Retina (tissue), 1 donor: ENCODE results near the gene SRP72.

Source experiments
- DNase-seq: peaks from one replicate; pipeline ENCODE4 v3.0.0-alpha.2; 2016

Gene SRP72

DNA sequence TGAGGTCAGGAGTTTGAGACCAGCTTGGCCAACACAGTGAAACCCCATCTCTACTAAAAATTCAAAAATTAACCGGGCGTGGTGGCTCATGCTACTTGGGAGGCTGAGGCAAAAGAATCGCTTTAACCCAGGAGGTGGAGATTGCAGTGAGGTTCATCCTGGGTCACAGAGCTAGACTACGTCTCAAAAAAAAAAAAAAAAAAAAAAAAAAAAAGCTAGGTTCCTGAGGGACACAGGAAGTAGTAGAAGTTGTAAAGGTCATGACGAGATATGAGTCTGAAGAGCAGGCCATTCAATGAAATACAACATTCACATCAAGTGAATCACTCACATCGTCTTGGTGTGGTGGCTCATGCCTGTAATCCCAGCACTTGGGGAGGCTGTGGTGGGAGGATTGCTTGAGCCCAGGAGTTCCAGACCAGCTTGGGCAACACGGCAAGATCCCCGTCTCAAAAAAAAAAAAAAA is 1.1 kb upstream of the SRP72 start:
- DNase-seq: peak; percentile 13

GRCh38 chr4:56466910-56467283 is 520 bp upstream of the SRP72 start:
- DNase-seq: no peak

DNA sequence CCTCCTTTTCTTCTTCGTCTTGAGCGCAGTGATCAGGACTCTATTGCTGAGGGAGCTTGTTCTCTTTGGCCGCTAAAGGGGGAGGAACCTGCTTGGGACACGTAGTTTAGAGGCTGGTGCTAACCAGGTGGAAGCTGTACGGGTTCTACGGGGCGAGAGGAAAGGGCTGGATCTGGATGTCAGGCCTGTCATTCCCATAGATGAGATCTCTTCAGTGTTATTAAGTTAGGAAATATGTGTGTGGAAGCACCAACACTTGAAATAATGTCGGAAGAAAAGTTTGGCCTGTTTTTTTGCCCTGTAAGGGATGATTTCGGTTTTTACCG is 643 bp downstream of the SRP72 start:
- DNase-seq: no peak

DNA sequence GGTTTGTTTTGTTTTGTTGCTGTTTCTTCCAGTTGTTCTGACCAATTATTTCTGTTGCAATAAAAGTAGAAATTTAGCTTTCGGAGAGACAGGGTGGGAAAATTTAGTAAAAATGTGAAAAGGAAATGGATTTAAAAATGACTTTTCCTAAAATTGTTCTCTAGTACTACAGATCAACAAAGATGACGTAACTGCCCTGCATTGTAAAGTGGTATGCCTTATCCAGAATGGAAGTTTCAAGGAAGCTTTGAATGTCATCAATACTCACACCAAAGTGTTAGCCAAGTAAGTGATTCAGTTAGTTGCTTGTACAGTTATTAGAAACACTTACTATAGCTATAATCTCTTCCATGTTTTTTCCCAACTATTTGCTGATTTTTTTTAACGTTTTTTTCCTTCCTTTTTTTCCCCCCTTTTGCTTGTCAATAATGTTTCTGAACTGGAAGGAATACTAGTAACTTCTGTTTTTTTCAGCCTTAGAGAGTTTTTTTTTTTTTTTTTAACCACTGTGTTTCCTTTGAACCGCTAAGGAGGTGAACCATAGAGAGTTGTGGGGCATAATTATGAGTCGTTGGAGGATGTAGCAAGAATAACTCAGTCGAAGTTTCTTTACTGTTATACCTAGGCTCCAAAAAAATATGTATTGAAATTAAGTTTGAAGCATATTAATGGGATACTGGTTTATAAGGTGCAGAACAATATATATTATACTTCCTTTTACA is 2.2 kb downstream of the SRP72 start:
- no peak for DNase-seq

- DNase-seq: no peak
Measured at GRCh38 chr4:56475917-56476316, 8.5 kb downstream of the SRP72 start.

DNA sequence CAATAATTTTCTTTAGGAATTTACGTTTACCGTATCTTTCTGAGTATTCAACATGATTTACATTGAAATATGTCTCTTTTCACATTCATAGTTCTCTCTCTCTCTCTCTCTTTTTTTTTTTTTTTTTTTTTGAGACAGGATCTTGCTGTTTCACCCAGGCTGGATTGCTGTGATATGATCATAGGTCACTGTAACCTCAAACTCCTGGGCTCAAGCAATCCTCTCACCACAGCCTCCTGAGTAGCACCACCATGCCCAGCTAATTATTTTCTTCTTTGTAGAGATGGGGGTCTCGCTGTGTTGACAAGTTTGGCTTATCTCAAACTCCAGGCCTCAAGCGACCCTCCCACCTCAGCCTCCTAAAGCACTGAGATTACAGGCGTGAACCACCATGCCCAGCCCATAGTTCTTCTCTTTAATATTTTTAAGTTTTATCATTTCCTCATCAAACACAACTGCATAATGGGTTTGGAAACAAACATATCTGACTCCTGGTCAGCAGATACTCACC is 9.8 kb downstream of the SRP72 start:
- DNase-seq: no peak

DNA sequence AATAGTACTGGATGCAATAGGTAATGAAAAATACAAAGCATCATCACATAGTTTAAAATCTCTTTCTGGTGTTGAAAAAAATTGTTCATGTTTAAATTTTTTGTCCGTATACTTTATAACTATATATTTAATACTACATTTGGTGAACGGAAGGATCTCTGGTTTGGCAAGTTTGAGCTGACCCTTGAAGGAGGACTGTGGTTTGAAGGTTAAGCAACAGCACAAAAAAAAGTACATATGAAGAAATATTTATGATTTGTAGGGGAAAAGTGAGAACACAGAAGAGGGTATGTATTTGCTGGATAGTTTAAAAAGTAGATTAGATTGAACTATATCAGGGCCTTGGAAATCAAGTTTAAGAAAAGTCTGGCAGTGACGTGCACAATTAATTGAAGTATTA is 13.3 kb downstream of the SRP72 start:
- DNase-seq: no peak

DNA sequence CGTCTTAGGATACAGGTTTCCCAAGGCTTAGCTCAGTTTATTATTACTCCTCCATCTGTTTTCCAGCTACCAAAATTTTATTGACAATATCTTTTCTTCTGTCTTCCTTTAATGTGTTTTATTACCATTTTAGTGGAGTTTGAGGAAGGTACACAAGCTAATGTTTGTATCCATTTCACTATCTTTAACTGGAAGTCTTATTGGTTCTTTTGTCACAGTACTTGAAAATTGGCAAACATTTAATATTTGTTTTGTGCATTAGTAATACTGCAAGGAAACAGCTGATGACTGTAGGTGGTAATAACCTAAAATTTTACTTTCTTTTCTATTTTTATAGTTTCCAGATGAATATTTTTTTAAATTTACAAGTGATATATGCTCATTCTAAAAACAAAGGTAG is 28.8 kb downstream of the SRP72 start:
- DNase-seq: no peak

- DNase-seq: peak; percentile 84
Measured at GRCh38 chr4:56505269-56506130, 38.1 kb downstream of the SRP72 start, which contains the start of gene ARL9. ARL9 (plus strand) TSS chr4:56505791; CDS start chr4:56505863, 72 bp downstream.

DNA sequence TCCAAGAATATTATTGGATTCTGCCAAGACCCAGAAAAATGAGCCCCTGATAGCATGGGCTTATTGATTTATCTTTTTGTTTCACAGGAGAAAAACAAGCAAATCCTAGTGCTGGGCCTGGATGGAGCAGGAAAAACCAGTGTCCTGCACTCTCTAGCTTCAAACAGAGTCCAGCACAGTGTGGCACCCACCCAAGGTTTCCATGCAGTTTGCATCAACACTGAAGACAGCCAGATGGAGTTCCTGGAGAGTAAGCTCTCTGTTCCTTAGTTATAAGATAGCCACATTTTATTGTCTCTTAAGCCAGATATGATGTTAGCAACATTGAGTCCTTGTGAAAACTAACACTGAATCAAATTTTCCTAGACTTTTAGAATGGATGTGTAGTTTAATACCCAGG is 43.7 kb downstream of the SRP72 start:
- no peak for DNase-seq

GRCh38 chr4:56512166-56512565 is 44.7 kb downstream of the SRP72 start:
- no peak for DNase-seq

DNA sequence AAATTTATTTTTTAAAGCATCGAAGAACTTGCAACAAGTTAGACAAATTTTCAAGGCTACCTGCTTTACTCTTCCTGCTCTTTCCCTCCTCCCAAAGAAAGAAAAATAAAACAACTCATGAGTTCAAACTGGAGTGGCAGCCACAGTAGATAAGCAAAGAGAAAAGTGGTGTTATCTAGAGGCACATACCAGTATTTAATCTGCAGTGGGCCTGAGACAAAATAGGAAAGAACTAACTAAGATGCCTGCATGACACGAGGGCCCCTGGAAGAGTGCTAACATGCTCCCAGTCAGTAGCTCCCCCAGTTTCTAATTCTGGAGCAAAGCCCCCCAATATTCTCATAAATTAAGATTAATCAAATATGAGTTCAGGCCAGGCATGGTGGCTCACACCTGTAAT is 46.1 kb downstream of the SRP72 start:
- no peak for DNase-seq

DNA sequence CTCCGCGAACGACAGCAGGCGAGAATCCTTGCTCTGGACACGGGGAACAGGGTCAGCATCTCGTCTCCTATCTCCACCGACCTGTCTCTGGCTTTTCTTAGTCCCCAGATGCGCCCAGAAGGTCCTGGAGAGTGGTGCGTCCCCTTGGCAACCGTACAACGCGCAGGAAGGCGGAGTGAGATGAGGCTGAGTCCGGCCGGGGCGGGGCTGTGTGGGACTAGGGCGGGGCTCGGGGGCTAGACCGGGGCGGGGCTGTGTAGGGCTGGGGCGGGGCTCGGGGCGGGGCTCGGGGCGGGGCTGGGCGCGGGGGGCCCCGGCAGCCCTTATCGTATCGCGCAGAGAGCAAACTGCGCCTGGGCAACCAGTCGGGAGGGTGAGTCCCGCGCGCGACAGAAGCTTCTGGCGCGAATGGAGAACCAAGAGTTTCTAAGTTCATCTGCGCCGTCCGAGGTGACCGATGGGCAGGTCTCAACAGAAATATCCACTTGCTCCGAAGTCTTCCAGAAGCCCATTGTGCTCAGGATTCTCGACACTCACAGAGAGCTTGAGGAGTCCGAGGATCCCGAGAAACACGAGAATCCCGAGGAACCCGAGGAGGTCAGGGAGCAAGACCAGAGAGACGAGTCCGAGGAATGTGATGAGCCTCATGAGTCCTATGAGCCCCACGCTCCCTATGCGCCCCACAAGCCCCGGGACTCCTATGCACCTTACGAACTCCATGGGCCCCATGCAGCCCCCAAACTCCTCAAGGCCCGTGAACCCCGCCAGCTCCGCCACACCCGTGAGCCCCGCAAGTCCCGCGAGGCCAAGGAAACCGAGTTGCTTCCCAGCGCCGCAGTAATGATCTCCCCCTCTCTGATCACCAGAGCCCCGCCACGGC is 63.1 kb downstream of the SRP72 start:
- DNase-seq: peak; percentile 84

DNA sequence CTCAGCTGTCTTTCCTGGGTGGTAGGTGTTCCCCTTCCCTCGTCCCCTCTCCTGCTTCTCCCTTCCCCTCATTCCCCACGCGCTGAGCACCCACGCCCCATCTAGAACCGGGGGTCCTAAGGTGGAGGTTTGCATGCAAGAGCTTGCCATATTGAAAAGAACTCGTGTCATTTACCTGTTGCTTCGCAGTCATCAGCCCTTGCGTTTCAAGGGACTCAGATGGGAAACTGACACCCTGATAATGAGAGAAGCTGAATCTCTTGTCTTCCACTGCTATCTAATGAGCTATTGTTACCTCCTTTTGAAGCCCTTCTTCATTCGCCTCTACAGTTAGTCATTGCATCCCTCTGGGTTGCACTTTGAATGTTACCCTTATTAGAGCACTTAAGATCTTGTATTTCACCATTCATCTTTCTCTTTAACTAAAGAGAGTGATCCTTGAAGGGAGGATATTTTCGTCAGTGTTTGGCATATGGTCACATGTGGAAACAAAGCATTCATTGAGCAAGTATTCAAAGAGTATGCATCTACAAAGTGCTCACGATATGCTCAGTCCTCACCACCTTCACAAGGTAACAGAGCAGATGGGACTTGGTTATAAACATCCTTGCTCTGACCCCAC is 63.8 kb downstream of the SRP72 start:
- no peak for DNase-seq

DNA sequence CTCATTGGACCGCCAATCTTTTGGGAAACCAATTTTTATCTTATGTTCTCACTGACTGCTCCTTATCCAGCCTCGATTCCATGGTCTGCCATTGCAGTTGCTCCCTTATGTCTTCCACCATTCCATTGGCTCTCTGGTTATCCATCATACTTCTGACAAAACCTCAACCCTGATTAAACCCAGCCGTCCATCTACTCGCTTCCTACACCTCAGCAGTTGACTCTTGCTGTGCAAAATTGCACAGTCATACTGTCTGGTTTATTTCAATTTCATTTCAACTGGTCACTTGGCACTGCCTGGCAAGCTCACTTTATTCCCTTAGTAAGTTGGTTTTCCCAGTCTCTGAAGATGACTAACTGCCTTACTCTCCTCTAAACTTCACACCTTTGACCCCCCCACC is 64.4 kb downstream of the SRP72 start:
- no peak for DNase-seq

- DNase-seq: no peak
Measured at GRCh38 chr4:56532239-56532638, 64.8 kb downstream of the SRP72 start.

- DNase-seq: no peak
Measured at GRCh38 chr4:56535915-56536314, 68.5 kb downstream of the SRP72 start.

DNA sequence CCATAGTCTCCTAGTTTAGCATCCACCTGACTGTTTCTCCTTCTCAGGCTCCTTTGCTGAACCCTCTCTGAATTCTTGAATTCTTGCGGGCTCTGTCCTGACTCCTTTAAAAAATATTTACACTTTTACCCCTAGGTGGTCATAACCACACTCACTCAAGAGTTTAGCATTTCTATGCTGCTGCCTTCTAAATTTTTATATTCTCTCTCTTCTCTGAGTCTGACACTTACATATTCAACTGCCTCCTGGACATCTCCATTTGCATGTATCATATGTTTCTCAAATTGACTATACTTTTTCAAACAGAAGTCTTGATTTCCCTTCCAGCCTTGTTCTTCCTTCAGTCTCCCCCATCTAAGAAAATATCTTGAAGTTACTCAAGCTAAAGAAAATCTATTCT is 69.7 kb downstream of the SRP72 start:
- no peak for DNase-seq

GRCh38 chr4:56540826-56541225 is 73.4 kb downstream of the SRP72 start:
- DNase-seq: no peak

DNA sequence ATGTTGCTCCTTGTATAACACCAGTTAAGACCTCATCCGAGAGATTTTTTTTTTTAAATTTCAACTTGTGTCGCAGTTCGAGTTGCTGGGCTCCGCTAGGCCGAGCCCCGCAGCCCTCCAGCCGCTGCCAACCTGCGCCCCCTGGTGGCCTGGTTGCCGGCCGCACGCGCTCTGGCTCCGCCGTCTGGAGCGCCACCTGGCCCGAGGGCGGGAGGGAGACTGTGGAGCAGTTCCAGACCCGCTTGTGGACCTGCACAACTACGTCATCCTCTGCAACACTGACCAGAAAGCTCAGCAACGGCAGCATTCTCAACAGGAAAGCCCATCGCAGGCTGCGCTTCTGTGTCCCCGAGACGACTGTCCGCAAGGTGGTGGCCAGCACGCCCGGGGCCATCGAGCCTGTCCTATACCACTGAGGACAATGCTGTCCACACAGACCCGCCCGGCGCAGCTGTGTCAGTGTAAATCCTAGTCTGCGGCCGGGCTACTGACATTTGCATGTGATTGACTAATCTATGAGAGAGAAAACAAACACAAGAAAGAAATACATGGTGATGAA is 77.2 kb downstream of the SRP72 start:
- peak; percentile 95 for DNase-seq

- no peak for DNase-seq
Measured at GRCh38 chr4:56550642-56551041, 83.2 kb downstream of the SRP72 start.

GRCh38 chr4:56551516-56551915 is 84.1 kb downstream of the SRP72 start:
- no peak for DNase-seq
